ENCODE results near the gene MS4A4E. TPM values are rescaled to one million over a fixed set of nuclear protein-coding genes. Genes with fewer than 3 reads are reported as not detected.

The MS4A4E gene
- total RNA-seq, 2 experiments from 2014 or later = not detected

- intact Hi-C loops (cut with micrococcal nuclease; ENCODE audit: unreplicated experiment) = no loop called here
- no peak for TF ChIP-seq CTCF (conservative IDR thresholded peaks at IDR 0.05; ENCODE audit: low read length)
- no peak for TF ChIP-seq EZH2phosphoT487 (IDR thresholded peaks at IDR 0.05; ENCODE audit: borderline replicate concordance, low read depth, low read length)
- Histone ChIP-seq H3K4me2 (ENCODE audit: low read length) (no peak overlapping the region), H3K27ac (ENCODE audit: low read depth, low read length, poor library complexity, severe bottlenecking) (no peak overlapping the region), H3K9me3 (ENCODE audit: low read length) (peaks cover 20% of the 10 kb centered on the region; the same call in 1 of the 2 replicates), H3K9me2 (ENCODE audit: insufficient read depth, low read length) (no peaks in the 10 kb centered on the region), H4K20me1 (ENCODE audit: insufficient read depth, low read length) (no peaks in the 10 kb centered on the region), H3K4me3 (ENCODE audit: low read depth, low read length, poor library complexity, severe bottlenecking) (no peak overlapping the region), H3K79me2 (ENCODE audit: insufficient read depth, low read depth, low read length) (no peaks in the 10 kb centered on the region), H3K4me1 (ENCODE audit: insufficient read depth, low read length, poor library complexity, severe bottlenecking) (no peaks in the 10 kb centered on the region), H2AFZ (ENCODE audit: low read length) (no peak overlapping the region), H3K36me3 (ENCODE audit: insufficient read depth, low read length) (no peaks in the 10 kb centered on the region)
- DNase-seq (ENCODE audit: low spot score) = no peak
- CTCF ChIA-PET (ENCODE audit: unreplicated experiment) = no interaction called here
- POLR2A ChIA-PET = interaction anchor here (0.7 kb wide), 1 partner anchor 109 kb away, joined by 5 read pairs; no protein-coding TSS in a partner anchor
- no TSS peak for BruUV-seq (replicated peaks)
Measured at GRCh38 chr11:60170566-60170965, 72.4 kb downstream of the MS4A4E start.

- DNase-seq (ENCODE audit: low spot score) = peak; percentile 77
- peaks cover 20% of the 10 kb centered on the region; the same call in 1 of the 2 replicates for H3K9me3 ChIP-seq (ENCODE audit: low read length)
- H3K4me2 ChIP-seq (ENCODE audit: low read length) = no peak overlapping the region
- no peak overlapping the region for H3K4me3 ChIP-seq (ENCODE audit: low read depth, low read length, poor library complexity, severe bottlenecking)
- POLR2A ChIA-PET = interaction anchor here (0.7 kb wide), 1 partner anchor 194 kb away, joined by 3 read pairs; no protein-coding TSS in a partner anchor
- no peaks in the 10 kb centered on the region for H3K4me1 ChIP-seq (ENCODE audit: insufficient read depth, low read length, poor library complexity, severe bottlenecking)
- no peaks in the 10 kb centered on the region for H3K9me2 ChIP-seq (ENCODE audit: insufficient read depth, low read length)
- TF ChIP-seq CTCF (conservative IDR thresholded peaks at IDR 0.05; ENCODE audit: low read length) (peak; percentile 58), EZH2phosphoT487 (IDR thresholded peaks at IDR 0.05; ENCODE audit: borderline replicate concordance, low read depth, low read length) (no peak)
- no peaks in the 10 kb centered on the region for H4K20me1 ChIP-seq (ENCODE audit: insufficient read depth, low read length)
- intact Hi-C loops (cut with micrococcal nuclease; ENCODE audit: unreplicated experiment) = no loop called here
- H3K36me3 ChIP-seq (ENCODE audit: insufficient read depth, low read length) = no peaks in the 10 kb centered on the region
- no peak overlapping the region for H2AFZ ChIP-seq (ENCODE audit: low read length)
- no TSS peak for BruUV-seq (replicated peaks)
- no peaks in the 10 kb centered on the region for H3K79me2 ChIP-seq (ENCODE audit: insufficient read depth, low read depth, low read length)
- no peak overlapping the region for H3K27ac ChIP-seq (ENCODE audit: low read depth, low read length, poor library complexity, severe bottlenecking)
- CTCF ChIA-PET (ENCODE audit: unreplicated experiment) = no interaction called here
Measured at GRCh38 chr11:60169264-60169915, 73.5 kb downstream of the MS4A4E start.

GRCh38 chr11:60168306-60168705 lies 74.6 kb downstream of the MS4A4E start:
- no peaks in the 10 kb centered on the region for H3K79me2 ChIP-seq (ENCODE audit: insufficient read depth, low read depth, low read length)
- intact Hi-C loops (cut with micrococcal nuclease; ENCODE audit: unreplicated experiment) = no loop called here
- no peak for TF ChIP-seq EZH2phosphoT487 (IDR thresholded peaks at IDR 0.05; ENCODE audit: borderline replicate concordance, low read depth, low read length)
- TF ChIP-seq CTCF (conservative IDR thresholded peaks at IDR 0.05; ENCODE audit: low read length) = no peak
- no TSS peak for BruUV-seq (replicated peaks)
- ChIA-PET POLR2A (no interaction called here), CTCF (ENCODE audit: unreplicated experiment) (no interaction called here)
- H2AFZ ChIP-seq (ENCODE audit: low read length) = no peak overlapping the region
- no peak overlapping the region for H3K4me2 ChIP-seq (ENCODE audit: low read length)
- no peak for DNase-seq (ENCODE audit: low spot score)
- no peak overlapping the region for H3K27ac ChIP-seq (ENCODE audit: low read depth, low read length, poor library complexity, severe bottlenecking)
- no peaks in the 10 kb centered on the region for H4K20me1 ChIP-seq (ENCODE audit: insufficient read depth, low read length)
- H3K4me3 ChIP-seq (ENCODE audit: low read depth, low read length, poor library complexity, severe bottlenecking) = no peak overlapping the region
- H3K4me1 ChIP-seq (ENCODE audit: insufficient read depth, low read length, poor library complexity, severe bottlenecking) = no peaks in the 10 kb centered on the region
- H3K36me3 ChIP-seq (ENCODE audit: insufficient read depth, low read length) = no peaks in the 10 kb centered on the region
- H3K9me2 ChIP-seq (ENCODE audit: insufficient read depth, low read length) = no peaks in the 10 kb centered on the region
- peaks cover 20% of the 10 kb centered on the region; the same call in 1 of the 2 replicates for H3K9me3 ChIP-seq (ENCODE audit: low read length)

Data from OCI-LY7 (cell line).